SKM-1 treated with dmso at 0.1 percent for 144 hours (cell line): ENCODE results near the gene ETS1.
"Not testable (repeated sequence)": the region's sequence is repeated elsewhere in the genome, so short reads cannot be mapped to it uniquely, and the experiment has no call there.

Source experiments
- DNase-seq: peaks from one replicate; lab custom pipeline; 2025; ENCODE audit not compliant: unreplicated experiment; lab: John Stamatoyannopoulos, UW

The ETS1 gene

DNA sequence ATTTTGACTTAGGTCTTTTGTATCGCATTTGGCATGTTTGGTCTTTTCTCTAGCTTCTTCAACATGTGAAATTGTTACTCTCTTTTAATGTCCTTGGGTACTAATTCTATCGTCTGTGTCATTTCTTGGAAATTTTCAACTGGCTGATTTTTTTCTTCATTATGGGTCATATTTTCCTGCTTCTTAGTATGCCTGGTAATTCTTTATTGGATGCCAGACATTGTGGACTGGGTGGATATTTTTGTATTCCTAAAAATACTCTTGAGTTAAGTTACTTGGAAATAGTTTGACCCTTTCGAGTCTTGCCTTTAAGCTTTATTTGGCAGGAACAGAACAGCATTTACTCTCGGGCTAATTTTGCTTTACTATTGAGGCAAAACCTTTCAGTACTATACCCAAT lies 140.1 kb downstream of the ETS1 start:
- no peak for DNase-seq

- not testable (repeated sequence) for DNase-seq
These were observed 141.4 kb downstream of the ETS1 start for GRCh38 chr11:128445921-128446320.

- DNase-seq = no peak
These were observed 150.2 kb downstream of the ETS1 start for GRCh38 chr11:128437136-128437535.

DNA sequence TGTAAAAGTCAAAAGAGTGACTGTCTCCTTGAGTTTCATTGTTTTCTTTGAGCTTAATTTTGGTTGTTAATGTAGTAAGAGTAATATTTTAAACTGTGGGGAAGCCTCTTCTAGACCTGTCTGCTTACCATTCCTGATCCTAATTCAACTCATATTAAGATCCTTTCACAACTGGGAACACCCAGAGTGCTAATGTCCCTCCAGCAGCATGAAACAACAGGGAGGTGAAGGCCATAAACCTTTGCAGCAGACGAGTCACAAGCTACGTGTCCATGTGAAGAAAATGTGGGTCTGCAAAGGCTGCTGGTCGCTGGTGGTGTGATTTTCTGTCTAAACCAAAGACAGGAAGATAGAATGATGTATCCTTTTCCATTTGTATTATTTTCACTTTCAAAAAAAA lies 152.5 kb downstream of the ETS1 start:
- DNase-seq = no peak

GRCh38 chr11:128434411-128434810 lies 152.9 kb downstream of the ETS1 start:
- DNase-seq = no peak

GRCh38 chr11:128432926-128433325 lies 154.4 kb downstream of the ETS1 start:
- DNase-seq = no peak

- DNase-seq = no peak
These were observed 155.4 kb downstream of the ETS1 start for GRCh38 chr11:128431931-128432330.

GRCh38 chr11:128428935-128429334 lies 158.4 kb downstream of the ETS1 start:
- no peak for DNase-seq

DNA sequence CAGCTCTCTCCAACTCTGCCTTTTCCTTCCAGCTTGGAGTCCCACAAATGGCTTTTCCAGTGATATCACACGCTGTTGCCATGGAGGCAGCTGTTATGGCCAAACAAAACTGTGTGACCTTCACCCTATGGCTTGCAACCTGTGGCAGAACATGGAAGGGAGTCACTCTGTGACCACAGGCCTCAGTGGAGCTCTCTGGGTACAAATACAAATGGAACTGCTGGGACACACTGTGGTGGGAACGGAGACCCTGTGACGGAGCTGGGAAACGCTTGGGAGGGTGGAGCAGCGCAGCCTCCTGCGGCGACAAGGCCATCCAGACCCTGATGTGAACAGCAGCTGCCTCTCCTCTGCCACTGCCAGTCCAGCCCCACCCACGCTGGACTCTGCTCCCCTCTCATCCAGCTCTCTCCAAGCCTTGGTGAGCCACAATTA lies 162.5 kb downstream of the ETS1 start:
- DNase-seq = no peak

DNA sequence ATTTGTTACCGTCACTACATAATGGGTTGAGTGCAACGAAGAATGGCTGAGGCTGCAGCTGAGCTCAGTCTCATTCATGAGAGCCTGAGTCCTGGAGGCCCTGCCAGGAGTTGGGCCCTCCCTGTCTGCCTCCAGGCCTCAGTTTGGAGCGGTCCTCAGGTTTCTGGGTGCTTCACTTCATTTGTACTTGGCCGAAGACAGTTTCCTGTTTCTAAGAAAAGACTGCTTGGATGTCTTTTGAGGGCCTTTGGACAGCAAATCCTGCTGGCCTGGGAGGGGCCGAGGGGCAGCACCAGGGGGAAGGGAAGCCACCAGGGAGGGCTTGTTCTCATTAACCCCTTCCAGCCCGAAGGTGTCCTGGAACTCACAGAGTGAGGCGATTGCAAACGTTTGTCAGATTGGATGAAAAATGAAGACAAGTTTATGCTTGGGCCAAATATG lies 163.1 kb downstream of the ETS1 start:
- no peak for DNase-seq

- DNase-seq = no peak
These were observed 164.6 kb downstream of the ETS1 start for GRCh38 chr11:128422576-128423370.

DNA sequence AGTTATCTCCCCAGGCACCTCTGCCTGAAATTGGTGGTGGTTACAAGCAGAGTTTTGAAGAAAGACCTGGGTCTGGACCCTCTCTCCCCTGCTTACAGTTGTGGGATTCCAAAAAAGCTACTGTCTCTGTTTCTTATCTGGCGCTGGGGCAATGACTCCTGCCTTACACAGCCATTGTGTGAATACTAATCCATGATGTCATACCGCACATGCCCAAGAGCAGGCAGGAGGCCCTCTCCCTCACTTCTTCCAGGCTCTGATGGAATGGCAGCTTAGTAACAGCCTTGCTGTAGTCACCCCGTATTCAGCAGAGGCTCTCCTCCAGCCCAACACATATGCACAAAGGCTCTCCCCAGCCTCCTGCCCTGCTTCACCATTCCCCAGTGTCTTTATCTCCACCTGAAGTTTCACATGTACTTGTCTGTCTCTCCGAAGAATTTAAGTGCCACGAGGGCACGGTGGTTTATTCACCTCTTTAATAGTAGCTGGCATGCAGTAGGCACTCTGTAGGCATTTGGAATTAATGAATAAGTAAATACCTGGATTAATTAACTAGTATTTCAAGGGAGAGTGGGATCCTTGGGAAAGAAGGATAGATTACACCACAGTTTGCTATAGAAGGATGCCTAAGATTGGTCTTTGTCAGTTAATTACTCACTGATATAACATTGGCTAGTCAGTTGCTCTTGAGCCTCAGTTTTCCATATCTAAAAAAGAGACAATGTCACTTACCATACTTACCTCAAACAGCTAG lies 165.6 kb downstream of the ETS1 start:
- no peak for DNase-seq

- DNase-seq = no peak
These were observed 166.4 kb downstream of the ETS1 start for GRCh38 chr11:128420951-128421350.

GRCh38 chr11:128420265-128420664 lies 167.1 kb downstream of the ETS1 start:
- DNase-seq = no peak

GRCh38 chr11:128419012-128419767 lies 168.2 kb downstream of the ETS1 start:
- DNase-seq = no peak

- no peak for DNase-seq
These were observed 169.6 kb downstream of the ETS1 start for GRCh38 chr11:128417607-128418324.

GRCh38 chr11:128416976-128417375 lies 170.4 kb downstream of the ETS1 start:
- DNase-seq = no peak

DNA sequence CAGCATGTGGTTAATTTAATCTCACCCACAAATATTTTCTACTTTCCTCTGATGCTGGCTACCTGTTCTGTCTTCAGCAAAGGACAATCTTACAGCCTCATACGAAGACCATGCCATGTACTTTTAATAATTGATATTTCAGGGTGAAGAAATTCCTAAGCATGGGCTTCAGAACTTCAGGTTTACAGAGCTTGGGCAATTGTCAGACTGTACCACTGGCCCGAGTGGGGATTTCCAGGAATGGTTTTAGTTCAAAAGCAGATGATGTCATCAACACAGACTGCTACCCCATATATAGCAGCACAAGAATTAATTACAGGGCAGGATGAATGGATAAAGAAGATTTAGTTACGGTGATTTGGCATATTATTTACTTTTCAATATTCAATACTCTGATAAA lies 171.8 kb downstream of the ETS1 start:
- DNase-seq = no peak

DNA sequence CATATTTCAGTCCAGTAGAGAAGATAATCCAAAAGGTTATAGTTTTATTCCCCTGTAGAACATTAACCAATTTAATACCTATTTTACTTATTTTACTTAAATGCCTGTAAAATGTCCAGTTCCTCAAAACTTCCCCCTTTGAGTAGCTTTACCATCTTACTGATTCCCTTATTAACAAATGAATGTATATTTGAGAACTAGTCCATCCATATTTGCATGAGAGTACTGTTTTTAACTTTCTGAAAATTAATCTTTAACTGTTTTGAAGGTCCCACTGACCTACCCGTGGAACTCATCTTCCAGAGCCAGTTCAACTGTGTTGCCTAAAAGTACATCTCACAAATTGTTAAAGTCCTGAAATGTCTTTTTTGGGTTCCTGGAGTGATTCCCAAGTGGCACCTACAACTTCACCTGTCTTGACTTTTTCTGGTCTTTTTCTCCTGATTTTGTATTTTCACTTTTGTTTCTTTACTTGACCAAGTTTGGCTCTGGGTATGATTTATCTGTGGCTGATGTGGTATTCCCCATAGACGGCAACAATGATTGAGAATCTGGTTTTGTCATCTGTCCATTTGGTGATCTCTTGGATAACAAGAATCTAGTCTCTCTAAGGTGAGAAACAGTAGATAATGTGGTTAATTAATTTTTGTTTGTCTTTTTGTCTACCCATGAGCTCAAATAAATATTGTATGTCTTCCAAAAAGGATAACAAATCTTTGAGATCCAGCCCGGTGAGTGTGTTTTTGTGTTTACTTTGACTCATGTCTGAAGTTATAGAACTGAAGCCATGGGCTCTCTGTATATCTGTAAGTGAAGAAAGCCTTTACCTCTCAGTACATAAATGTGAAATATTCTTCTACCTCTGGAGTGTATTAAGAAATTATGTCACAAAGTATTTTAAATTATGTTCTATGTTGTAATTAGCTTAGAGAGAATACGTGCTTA lies 174.2 kb downstream of the ETS1 start:
- no peak for DNase-seq

DNA sequence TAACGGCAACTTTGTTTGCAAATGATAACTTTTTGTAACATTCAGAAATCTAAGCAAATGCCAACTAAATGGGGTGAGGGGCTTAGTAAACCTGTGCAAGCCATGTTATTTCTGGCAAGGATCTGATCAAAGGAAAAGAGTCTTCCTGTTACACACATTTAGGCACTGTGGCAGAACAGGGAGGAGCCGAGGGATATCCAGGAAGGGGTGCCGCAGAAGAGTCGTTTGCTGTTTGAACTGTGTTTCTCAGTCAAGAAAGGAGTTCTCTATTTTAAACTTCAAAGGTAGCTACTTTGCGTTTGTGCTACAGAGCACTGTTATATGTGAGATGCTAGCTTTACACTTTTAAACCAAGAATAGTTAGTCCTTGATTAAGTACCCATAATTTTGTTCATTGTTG lies 175.5 kb downstream of the ETS1 start:
- DNase-seq = no peak
